ENCODE results near the gene HPCA. TPM values are rescaled to one million over a fixed set of nuclear protein-coding genes. Genes with fewer than 3 reads are reported as not detected.

The HPCA gene
- total RNA-seq, 1 experiment from 2014 or later, result 1.2 TPM

DNA sequence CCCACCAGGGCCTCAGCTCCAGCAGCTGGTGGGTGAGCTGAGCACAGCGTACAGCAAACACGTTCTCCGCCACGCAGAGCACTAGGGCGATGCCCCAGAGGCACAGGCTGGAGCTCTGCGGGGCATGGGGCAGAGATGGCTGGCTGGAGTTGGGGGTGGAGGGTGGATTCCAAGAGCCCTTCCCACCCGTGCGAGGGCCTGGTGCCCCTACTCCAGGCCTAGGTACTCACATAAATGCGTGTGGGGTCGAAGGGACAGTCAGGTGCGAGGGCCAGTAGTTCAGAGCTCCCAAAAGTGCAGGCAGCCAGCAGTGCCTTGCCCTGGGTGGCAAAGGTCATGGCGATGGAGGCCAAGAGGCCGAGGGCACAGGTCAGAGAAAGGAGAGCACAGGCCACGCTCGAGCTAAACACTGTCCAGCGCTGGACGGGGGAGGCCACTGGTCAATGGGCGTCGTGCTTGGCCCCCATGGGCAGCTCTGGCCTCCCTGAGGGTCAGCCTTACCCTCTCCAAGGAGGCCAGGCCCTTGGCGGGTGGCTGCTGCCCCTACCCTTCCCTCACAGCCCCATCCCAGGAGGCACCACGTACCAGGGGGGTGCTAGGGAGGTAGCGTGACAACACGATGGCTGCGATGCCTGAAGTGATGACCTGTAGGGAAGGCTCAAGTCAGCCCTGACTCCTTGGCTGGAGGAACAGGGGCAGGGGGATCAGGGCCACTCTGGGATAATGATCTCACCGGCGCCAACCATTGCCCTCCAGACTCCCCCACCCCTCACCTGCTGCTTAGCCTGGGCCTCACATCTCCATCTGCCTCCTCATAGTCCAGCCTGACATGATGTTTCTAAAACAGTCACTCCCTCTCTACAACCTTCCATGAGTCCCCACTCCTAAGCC is 9.3 kb downstream of the HPCA start:
- Histone ChIP-seq H2AFZ (ENCODE audit: low read length) (no peak overlapping the region), H4K20me1 (ENCODE audit: control insufficient read depth, insufficient read depth, insufficient read length) (peaks cover 3% of the 10 kb centered on the region), H2BK12ac (ENCODE audit: insufficient read length, low read depth, low read length) (no peak overlapping the region), H3K79me1 (ENCODE audit: insufficient read depth, low read depth, low read length, poor library complexity, severe bottlenecking) (no peaks in the 10 kb centered on the region), H3K18ac (ENCODE audit: insufficient read length, low read depth, low read length) (no peak overlapping the region), H2BK15ac (ENCODE audit: low read depth, low read length) (no peak overlapping the region), H3T11ph (ENCODE audit: low read length) (no peak overlapping the region), H2BK5ac (ENCODE audit: insufficient read length, low read length) (no peak overlapping the region), H3K56ac (ENCODE audit: insufficient read length, low read depth, low read length) (no peak overlapping the region), H3K23me2 (ENCODE audit: insufficient read length, low read depth, low read length, poor library complexity, severe bottlenecking) (peaks cover 3% of the 10 kb centered on the region), H3K4me1 (ENCODE audit: insufficient read depth, low read length) (no peaks in the 10 kb centered on the region), H3K4ac (ENCODE audit: low read depth, low read length) (no peak overlapping the region), H2AK5ac (ENCODE audit: insufficient read length, low read length) (no peak overlapping the region), H3K14ac (ENCODE audit: insufficient read depth, low read length) (no peak overlapping the region), H4K91ac (ENCODE audit: insufficient read length, low read depth, low read length) (no peak overlapping the region), H3K4me2 (ENCODE audit: insufficient read depth, insufficient read length, low read length) (no peak overlapping the region), H3K9ac (ENCODE audit: extremely low read depth, insufficient read length, low read length) (no peak overlapping the region), H3K27ac (ENCODE audit: insufficient read length, low read depth, low read length) (no peak overlapping the region), H3K27me3 (ENCODE audit: insufficient read depth, low read length) (peaks cover 12% of the 10 kb centered on the region; the same call in 1 of the 2 replicates), H4K8ac (replicated peaks; ENCODE audit: insufficient read length, low read depth, low read length) (no peak overlapping the region), H2BK120ac (ENCODE audit: low read depth, low read length, poor library complexity, severe bottlenecking) (no peak overlapping the region), H2BK20ac (ENCODE audit: low read depth, low read length, poor library complexity, severe bottlenecking) (no peak overlapping the region), H3K9me3 (ENCODE audit: control insufficient read depth, low read depth, low read length) (no peaks in the 10 kb centered on the region), H3K79me2 (ENCODE audit: insufficient read depth, low read length) (no peaks in the 10 kb centered on the region), H3K23ac (ENCODE audit: insufficient read length, low read depth, low read length) (no peak overlapping the region), H4K5ac (ENCODE audit: insufficient read length, low read depth, low read length) (no peak overlapping the region)
- Mint-ChIP-seq H3K27ac (no peak overlapping the region), H3K4me1 (peaks cover 10 to 26% of the 10 kb centered on the region in 2 experiments; a peak in 3 of 4 replicates), H3K4me3 (no peak overlapping the region; a peak in 1 of 5 replicates), H3K27me3 (ENCODE audit: low read depth) (peaks cover 74% of the 10 kb centered on the region), H3K9me3 (peaks cover 5 to 8% of the 10 kb centered on the region in 2 experiments; a peak in 3 of 5 replicates), H3K36me3 (ENCODE audit: insufficient read depth in 1 of 3, low read depth in 3 of 3) (peaks cover 0 to 9% (median 0%) of the 10 kb centered on the region in 3 experiments; a peak in 2 of 7 replicates)
- TF ChIP-seq, protein P1, sequence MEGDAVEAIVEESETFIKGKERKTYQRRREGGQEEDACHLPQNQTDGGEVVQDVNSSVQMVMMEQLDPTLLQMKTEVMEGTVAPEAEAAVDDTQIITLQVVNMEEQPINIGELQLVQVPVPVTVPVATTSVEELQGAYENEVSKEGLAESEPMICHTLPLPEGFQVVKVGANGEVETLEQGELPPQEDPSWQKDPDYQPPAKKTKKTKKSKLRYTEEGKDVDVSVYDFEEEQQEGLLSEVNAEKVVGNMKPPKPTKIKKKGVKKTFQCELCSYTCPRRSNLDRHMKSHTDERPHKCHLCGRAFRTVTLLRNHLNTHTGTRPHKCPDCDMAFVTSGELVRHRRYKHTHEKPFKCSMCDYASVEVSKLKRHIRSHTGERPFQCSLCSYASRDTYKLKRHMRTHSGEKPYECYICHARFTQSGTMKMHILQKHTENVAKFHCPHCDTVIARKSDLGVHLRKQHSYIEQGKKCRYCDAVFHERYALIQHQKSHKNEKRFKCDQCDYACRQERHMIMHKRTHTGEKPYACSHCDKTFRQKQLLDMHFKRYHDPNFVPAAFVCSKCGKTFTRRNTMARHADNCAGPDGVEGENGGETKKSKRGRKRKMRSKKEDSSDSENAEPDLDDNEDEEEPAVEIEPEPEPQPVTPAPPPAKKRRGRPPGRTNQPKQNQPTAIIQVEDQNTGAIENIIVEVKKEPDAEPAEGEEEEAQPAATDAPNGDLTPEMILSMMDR (conservative IDR thresholded peaks at IDR 0.05), result no peak
- no peak for DNase-seq
- WGBS (ENCODE audit: extremely low coverage, insufficient read length, low lambda C conversion rate), result no CpG with 5 or more reads among the region's 26 CpGs
